Ovary (tissue), 9 donors: ENCODE data around the gene CASP9. TPM values are rescaled to one million over a fixed set of nuclear protein-coding genes. Genes with fewer than 3 reads are reported as not detected.

Experiments used
- DNase-seq, 5 donors: peaks; one replicate each; pipeline ENCODE4 v3.0.0-alpha.2; 2019 to 2020
- H3K27ac ChIP-seq, 2 donors: fragments of 200-600 bp; one replicate each; pipeline versions ENCODE4 v1.5.1 to v1.8.0; 2019 to 2022
- H3K27me3 ChIP-seq: fragments of 200-600 bp; one replicate; pipeline ENCODE4 v1.8.0; 2022
- H3K36me3 ChIP-seq: fragments of 200-600 bp; sonication (generic); one replicate; pipeline ENCODE4 v1.5.1; 2019
- H3K4me1 ChIP-seq: one replicate; pipeline ENCODE4 v1.8.1; 2013; ENCODE audit warnings: mild to moderate bottlenecking, moderate library complexity; ENCODE audit not compliant: insufficient read depth
- H3K4me3 ChIP-seq: fragments of 200-600 bp; sonication (generic); one replicate; pipeline ENCODE4 v1.5.1; 2017
- H3K9me3 ChIP-seq, 2 donors: fragments of 200-600 bp in 1 of 2; sonication (generic) in 1 of 2; one replicate each; pipeline versions ENCODE4 v1.5.1 to v1.8.1; 2013 to 2019; ENCODE audit warnings: mild to moderate bottlenecking in 1 of 2, moderate library complexity in 1 of 2
- EP300 ChIP-seq: sonication (generic); formaldehyde crosslinking; IDR thresholded peaks from one replicate; pipeline ENCODE4 v1.6.1; 2017; ENCODE audit warnings: antibody characterized with exemption
- POLR2A ChIP-seq: fragments of 450-650 bp; IDR thresholded peaks from one replicate; pipeline ENCODE4 v1.6.1; 2017; ENCODE audit warnings: antibody characterized with exemption, mild to moderate bottlenecking, moderate library complexity
- WGBS, 3 donors: extraction: QIAGEN DNeasy Blood & Tissue Kit in 1 of 3; methylation state at CpG; one replicate each; pipeline versions ENCODE4 v1.1.5 to v1.1.7; 2013 to 2017; 5-methylcytosine and 5-hydroxymethylcytosine counted together
- intact Hi-C, 4 donors: fragments of 100-400 bp; cut with DNase I; formaldehyde crosslinking; loops; one replicate each; pipeline versions ENCODE4 v1.11.0 to v1.15.1; 2022 to 2023
- polyA plus RNA-seq, 2 donors: library from polyadenylated mRNA; stranded (reverse); fragments of 200-250 nt in 1 of 2; fragments of 350-450 nt in 1 of 2; fragmentation: Illumina TruSeq in 1 of 2; extraction: RNeasy Lipid Tissue Mini Kit (QIAGEN cat#74804) in 1 of 2; gene quantifications; one replicate each; pipeline ENCODE4 v1.2.3, GENCODE V29; 2013 to 2014
- total RNA-seq, 7 donors: library from RNA; depleted of rRNA in 2 of 7; stranded (reverse); fragments of >200 nt in 2 of 7; fragmentation: NEBNext Ultra II Directional in 3 of 7; extraction: Animal tissue kit (Norgen Biotek cat#: 25700) in 3 of 7; gene quantifications; one replicate each; pipeline versions ENCODE4 v1.1.0 to v1.2.4, GENCODE V29; 2016 to 2023
- TF ChIP-seq, protein P1 (sequence below), 3 donors: fragments of 450-650 bp in 2 of 3; fragments of 200-600 bp in 1 of 3; IDR thresholded peaks; one replicate each; pipeline versions ENCODE4 v1.5.1 to v1.8.0; 2016 to 2022; ENCODE audit warnings: antibody characterized with exemption in 3 of 3, mild to moderate bottlenecking in 1 of 3
- donor health status: DM: no; HTN: no; CAD: no; lungs with moderate emphysema.
- donor health status: DM: no; HTN: no; CAD: no.
- donor health status: Bipolar disorder and iron deficiency.
- donor health status: DM: yes; HTN: yes; CAD: no.
- donor health status: DM: no; HTN: no; CAD: no.
- donor health status: DM: yes; HTN: yes; CAD: no.

CASP9 gene
- total and polyA plus RNA-seq, 9 donors = 13.4 to 62.0 (median 35.5) TPM

DNA sequence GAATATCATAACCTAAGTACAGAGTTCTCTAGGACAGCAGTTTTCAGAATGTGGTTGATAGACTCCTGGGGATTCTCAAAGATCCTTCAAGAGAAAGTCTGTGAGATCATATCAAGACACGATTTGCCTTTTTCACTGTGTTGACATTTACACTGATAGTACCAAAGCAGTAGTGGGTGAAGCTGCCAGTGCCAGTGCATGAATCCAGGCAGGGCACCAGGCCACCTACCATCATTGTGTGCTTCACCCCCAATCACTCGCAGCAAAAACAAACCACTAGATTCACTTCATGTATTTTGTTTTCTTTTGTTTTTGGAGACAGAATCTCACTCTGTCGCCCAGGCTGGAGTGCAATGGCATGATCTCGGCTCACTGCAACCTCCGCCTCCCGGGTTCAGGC, 26.6 kb upstream of the CASP9 start:
- Histone ChIP-seq H3K9me3 (no peaks in the 10 kb centered on the region), H3K36me3 (no peaks in the 10 kb centered on the region), H3K4me1 (no peaks in the 10 kb centered on the region), H3K27me3 (no peaks in the 10 kb centered on the region), H3K4me3 (no peak overlapping the region), H3K27ac (no peak overlapping the region)
- intact Hi-C loops = no loop called here
- no peak for TF ChIP-seq EP300
- TF ChIP-seq, protein P1, sequence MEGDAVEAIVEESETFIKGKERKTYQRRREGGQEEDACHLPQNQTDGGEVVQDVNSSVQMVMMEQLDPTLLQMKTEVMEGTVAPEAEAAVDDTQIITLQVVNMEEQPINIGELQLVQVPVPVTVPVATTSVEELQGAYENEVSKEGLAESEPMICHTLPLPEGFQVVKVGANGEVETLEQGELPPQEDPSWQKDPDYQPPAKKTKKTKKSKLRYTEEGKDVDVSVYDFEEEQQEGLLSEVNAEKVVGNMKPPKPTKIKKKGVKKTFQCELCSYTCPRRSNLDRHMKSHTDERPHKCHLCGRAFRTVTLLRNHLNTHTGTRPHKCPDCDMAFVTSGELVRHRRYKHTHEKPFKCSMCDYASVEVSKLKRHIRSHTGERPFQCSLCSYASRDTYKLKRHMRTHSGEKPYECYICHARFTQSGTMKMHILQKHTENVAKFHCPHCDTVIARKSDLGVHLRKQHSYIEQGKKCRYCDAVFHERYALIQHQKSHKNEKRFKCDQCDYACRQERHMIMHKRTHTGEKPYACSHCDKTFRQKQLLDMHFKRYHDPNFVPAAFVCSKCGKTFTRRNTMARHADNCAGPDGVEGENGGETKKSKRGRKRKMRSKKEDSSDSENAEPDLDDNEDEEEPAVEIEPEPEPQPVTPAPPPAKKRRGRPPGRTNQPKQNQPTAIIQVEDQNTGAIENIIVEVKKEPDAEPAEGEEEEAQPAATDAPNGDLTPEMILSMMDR (IDR thresholded peaks at IDR 0.05) = no peak
- no peak for DNase-seq
- 77 to 90% (median 79%) methylated on average over 6 of the region's 6 CpGs for WGBS, 3 donors

DNA sequence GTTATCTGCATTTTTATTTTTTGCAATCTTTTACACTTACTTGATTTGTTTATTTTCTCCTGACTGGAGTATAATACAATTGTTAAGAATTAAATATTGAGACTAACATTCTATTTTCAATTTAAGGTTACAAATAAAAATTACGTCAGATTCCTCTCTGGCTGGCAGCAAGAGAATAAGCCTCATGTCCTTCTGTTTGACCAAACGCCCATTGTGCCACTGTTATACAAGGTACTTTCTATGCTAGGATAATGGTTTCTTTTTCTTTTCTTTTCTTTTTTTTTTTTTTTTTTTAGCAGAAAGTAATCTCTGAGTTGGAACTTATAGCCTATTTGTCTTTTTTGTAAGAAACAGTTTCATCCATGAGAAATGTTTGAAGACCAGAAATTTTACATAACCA, 22.6 kb upstream of the CASP9 start:
- intact Hi-C loops = no loop called here
- no peaks in the 10 kb centered on the region for H3K4me1 ChIP-seq
- 92 to 94% (median 93%) methylated on average over 2 of the region's 2 CpGs for WGBS, 3 donors
- H3K27me3 ChIP-seq = no peaks in the 10 kb centered on the region
- no peak for DNase-seq
- no peak overlapping the region for H3K4me3 ChIP-seq
- no peak overlapping the region for H3K27ac ChIP-seq
- H3K9me3 ChIP-seq = no peaks in the 10 kb centered on the region
- H3K36me3 ChIP-seq = no peaks in the 10 kb centered on the region
- no peak for TF ChIP-seq POLR2A
- no peak for TF ChIP-seq EP300
- TF ChIP-seq, protein P1 (IDR thresholded peaks at IDR 0.05) = no peak

DNA sequence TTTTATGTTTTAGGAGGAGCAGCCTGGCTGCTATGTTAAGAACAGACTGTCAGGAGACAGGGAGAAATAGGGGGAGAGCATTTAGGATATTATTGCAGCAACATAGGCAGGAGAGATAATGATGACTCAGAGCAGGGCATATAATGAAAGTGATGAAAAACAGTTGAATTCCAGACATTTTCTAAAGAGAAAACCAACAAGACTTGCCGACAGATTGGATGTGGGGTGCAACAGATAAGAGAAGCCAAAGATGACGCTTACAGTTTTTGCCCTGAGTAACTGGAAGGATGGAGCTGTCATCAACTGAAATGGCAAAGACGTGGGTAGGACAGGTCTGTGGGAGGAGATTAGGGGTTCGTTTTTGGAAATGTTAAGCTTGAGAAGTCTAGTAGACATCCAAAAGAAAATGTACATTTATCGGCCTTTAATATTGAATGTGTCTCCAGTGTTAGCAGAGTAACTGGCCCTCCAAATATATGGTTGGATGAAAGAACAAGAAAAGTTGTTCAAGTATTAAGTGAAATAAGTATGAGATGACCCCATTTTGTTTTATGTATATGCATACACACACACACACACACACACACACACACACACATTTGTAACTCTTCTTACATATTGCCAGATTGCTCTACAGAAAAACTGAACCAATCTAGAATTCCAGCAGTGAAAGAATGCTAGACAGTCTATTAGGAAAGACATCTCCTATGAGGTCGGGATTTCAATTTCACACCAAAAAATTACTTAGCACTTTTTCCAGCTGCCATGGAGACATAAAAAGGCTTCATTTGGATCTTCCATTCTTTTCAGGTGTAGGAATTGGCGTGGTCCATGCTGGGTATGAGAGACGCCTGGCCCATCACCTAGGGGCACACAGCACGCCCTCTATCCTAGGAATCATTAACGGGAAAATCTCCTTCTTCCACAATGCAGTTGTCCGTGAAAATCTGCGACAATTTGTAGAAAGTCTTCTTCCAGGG, 19.9 kb upstream of the CASP9 start:
- intact Hi-C loops = no loop called here
- DNase-seq = no peak
- Histone ChIP-seq H3K4me3 (no peak overlapping the region), H3K27ac (no peak overlapping the region), H3K9me3 (no peaks in the 10 kb centered on the region), H3K4me1 (no peaks in the 10 kb centered on the region), H3K27me3 (no peaks in the 10 kb centered on the region), H3K36me3 (no peaks in the 10 kb centered on the region)
- 62 to 72% (median 67%) methylated on average over 12 of the region's 12 CpGs for WGBS, 3 donors
- TF ChIP-seq, protein P1 (IDR thresholded peaks at IDR 0.05) = no peak
- no peak for TF ChIP-seq POLR2A
- TF ChIP-seq EP300 = no peak

DNA sequence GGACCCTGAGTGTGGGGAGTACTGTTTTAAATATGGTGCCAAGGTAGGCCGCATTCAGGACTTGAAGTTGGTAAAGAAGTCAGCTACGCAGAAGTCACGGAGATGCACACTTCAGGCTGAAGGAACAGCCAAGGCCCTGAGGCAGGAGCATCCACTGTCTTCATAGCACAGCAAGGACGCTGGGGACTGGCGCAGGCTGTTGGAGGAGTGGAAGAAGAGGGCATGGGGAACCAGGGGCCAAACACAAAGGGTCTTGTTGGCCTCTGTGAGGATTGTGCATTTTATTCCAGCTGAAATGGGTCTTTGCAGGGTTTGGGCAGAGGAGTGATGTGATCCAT, 19.2 kb upstream of the CASP9 start:
- H3K4me1 ChIP-seq = no peaks in the 10 kb centered on the region
- no peak for DNase-seq
- intact Hi-C loops = no loop called here
- H3K9me3 ChIP-seq = no peaks in the 10 kb centered on the region
- no peak overlapping the region for H3K27ac ChIP-seq
- 80 to 91% (median 85%) methylated on average over 5 of the region's 5 CpGs for WGBS, 3 donors
- TF ChIP-seq, protein P1 (IDR thresholded peaks at IDR 0.05) = no peak
- TF ChIP-seq POLR2A (no peak), EP300 (no peak)
- H3K36me3 ChIP-seq = no peaks in the 10 kb centered on the region
- H3K27me3 ChIP-seq = no peaks in the 10 kb centered on the region
- H3K4me3 ChIP-seq = no peak overlapping the region
